Renal cortical epithelial cell (primary cell): ENCODE measurements around the gene KRT4. TPM values are rescaled to one million over a fixed set of nuclear protein-coding genes. Genes with fewer than 3 reads are reported as not detected.
"Not testable (repeated sequence)": the region's sequence is repeated elsewhere in the genome, so short reads cannot be mapped to it uniquely, and the experiment has no call there.

Experiments
- DNase-seq: peaks from one replicate; pipeline ENCODE4 v3.0.0-alpha.2; 2011; ENCODE audit warnings: low read depth
- total RNA-seq: library from RNA; depleted of rRNA; stranded (reverse); fragments of >200 nt; gene quantifications from 2 replicates; pipeline ENCODE4 v1.2.3, GENCODE V29; 2014

Gene KRT4
- not detected in 2 replicates for total RNA-seq

GRCh38 chr12:52813885-52814709, at the start of gene KRT4:
Gene KRT4, minus strand, starts transcription at chr12:52814116. Its CDS starts 58 bp downstream, at chr12:52814058.
- no peak for DNase-seq

DNA sequence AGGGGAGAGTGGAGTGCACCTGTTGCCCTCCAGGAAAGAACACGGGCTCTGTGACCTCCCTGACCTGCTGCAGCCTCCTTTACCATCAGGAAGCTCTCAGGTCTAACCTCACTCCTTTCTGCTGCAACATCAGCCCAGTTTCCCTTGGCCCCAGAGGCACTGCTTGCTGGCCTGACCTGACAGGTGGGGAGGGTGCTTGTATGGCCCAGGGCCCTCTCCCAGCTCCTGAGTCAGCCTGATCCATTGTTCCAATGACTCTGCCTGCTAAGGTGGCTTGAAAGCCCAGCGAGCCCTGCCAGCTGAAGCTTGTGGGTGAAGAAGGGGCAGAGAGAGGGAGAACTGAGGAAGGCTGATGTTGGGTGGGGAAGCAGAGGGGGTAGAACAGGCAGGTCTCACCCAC, 48.1 kb upstream of the KRT4 start:
- no peak for DNase-seq

GRCh38 chr12:52861511-52861910, 47.6 kb upstream of the KRT4 start:
- DNase-seq = no peak

DNA sequence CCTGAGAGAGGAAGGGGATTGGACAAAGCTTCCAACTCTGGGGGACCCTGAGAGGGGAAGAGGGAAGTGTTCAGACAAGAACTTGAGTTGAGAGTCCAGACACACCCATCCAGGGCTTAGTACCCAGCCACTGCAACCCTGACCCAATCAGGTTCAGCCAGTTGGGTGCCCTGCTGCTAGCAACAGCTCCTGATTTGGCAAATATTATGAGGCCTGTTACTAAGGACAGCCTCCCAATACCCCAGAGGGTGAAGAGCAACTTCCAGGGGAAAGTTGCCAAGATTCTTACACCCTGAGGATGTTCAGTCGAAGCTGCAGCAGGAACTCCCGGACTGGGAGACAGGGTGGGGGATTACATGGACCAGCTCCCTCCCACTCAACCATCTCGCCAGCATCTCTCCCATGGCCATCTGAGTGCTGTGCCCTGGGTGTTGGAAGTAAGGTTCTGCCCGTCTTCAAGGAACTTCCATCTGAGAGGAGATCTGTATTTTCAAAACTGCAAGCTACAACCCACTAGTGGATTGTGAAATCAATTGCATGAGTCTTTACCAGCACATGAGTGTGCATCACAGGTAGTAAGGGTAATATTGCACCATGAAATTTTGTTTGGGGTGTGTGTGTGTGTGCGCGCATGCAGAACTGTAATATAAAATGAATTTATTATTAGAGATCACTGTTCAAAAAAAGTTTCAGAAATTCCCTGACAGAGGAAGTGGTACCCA, 46.3 kb upstream of the KRT4 start:
- peak; percentile 71 for DNase-seq

DNA sequence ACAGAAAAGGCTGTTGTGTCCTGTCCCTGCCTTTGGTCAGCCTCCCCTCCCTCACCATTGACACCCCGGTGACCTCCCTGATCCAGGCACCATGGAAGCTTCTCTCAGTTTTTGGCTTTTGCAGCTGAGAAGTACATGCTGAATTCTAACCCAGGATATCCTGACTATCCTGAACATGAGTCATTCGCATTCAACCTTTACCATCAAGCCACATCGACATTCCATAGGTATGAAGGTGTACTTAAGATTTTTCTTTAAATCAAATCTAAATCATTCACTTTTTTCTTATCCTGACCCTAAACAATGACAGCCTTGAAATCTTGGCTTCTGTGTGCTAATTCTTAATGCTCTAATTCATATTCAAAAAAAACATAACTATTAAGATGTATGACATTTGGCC, 43.6 kb upstream of the KRT4 start:
- no peak for DNase-seq

GRCh38 chr12:52856787-52857186, 42.9 kb upstream of the KRT4 start:
- no peak for DNase-seq

DNA sequence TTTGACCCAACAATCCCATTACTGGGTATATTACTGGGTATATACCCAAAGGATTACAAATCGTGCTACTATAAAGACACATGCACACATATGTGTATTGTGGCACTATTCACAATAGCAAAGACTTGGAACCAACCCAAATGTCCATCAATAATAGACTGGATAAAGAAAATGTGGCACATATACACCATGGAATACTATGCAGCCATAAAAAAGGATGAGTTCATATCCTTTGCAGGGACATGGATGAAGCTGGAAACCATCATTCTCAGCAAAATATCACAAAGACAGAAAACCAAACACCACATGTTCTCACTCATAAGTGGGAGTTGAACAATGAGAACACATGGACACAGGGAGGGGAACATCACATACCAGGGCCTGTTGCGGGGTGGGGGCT, 42.2 kb upstream of the KRT4 start:
- not testable (repeated sequence) for DNase-seq

DNA sequence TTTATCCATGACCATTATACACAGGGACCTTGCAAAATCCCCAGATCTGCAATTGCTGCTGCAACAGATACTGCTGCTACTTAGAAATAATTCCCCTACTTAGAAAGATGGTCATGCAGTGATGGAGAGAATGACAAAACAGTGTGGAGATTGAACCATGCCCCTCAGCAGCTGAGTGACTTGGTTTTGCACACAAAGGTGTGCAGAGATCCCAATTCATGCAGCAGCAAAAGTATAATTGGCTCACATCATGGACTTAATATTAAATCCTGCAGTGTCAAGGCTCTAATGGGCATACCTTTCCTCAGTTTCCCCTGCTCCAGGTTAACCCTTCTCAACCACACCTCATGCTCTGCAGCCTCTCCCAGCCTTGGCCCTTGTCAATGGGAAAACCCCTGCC, 37.9 kb upstream of the KRT4 start:
- no peak for DNase-seq

DNA sequence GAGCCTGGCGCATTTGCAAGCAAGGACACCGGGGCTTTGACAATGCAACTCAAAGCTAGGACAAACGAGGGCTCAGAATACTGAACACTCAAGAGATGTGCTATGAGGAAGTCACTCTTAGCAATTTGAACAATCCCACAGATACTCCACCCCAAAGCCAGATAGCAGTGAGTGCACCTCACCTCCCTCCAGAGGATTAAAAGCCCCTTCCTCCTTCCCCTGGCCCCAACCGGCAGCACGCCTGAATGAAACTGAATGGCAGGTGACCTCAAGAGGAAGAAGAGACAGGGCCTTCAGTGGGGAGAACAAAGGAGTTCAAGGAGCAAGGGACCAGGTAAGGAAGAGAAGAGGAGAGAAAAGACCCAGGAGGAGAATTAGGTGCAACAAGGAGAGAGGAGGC, 36.8 kb upstream of the KRT4 start:
- no peak for DNase-seq

DNA sequence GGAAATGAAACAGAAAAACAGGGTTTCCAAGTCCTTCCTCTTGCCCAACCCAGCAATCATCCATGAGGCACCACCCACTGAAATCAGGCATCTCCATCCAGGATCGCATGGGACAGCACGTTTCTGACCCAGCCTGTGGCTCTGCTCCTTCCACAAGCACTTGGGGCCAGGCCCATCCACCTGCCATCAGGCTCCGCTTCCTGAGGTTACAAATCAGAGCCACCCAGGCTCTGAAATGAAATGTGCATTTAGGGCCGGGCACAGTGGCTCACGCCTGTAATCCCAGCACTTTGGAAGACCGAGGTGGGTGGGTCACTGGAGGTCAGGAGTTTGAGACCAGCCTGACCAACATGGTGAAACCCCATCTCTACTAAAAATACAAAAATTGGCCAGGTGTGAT, 35.6 kb upstream of the KRT4 start:
- DNase-seq = no peak

GRCh38 chr12:52848661-52849255, 34.8 kb upstream of the KRT4 start, which contains the start of gene KRT78:
Gene KRT78, minus strand, starts transcription at chr12:52848994. Its CDS starts 64 bp downstream, at chr12:52848930.
- DNase-seq = no peak

GRCh38 chr12:52847335-52848102, 33.6 kb upstream of the KRT4 start:
- peak; percentile 50 for DNase-seq

GRCh38 chr12:52846356-52846970, 32.5 kb upstream of the KRT4 start:
- no peak for DNase-seq

- no peak for DNase-seq
Measured at GRCh38 chr12:52845946-52846345, 32.0 kb upstream of the KRT4 start.

DNA sequence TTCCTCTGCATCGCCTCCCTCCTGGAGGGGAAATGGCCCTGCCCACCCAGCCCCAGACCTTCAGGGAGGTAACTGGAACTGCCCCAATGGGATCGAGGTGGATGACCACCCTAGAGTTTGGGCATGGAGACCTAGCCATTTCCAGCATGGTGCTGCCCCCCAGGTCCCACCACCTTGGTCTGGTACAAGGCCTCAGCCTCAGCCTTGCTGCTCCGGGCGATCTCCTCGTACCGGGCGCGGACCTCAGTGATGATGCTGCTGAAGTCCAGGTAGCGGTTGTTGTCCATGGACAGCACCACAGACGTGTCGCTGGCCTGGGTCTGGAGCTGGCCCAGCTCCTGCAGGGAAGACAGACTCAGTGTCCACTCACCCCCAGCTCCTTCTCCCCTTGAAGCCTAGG, 30.5 kb upstream of the KRT4 start:
- no peak for DNase-seq

DNA sequence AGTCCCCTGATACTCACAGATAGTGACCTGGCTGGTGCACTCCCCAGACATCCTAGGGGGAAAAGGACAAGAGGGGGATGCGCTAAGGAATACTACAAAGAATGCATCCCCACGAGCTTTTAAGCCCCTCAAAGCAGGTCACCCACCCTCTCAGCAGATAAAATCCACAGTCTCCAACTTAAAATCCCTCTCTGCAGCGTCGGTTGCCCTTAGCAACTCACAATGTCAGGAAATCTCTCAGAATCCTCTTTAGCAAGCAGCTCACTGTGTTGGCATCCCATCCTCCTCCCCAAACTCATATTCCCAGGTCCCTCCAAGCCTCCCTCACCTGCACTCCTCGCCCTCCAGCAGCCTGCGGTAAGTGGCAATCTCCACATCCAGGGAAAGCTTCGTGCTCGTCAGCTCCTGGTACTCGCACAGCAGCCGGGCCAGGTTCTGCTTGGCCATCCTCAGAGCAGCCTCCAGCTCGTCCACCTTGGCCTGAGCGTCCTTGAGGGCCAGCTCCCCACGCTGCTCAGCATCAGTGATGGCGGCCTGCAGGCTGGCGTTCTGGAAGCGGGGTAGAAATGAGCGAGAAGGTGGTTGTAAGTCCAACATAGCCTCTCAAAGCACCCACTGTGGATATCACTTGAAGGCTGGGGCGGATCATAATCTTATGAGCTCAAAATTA, 25.7 kb upstream of the KRT4 start:
- no peak for DNase-seq

DNA sequence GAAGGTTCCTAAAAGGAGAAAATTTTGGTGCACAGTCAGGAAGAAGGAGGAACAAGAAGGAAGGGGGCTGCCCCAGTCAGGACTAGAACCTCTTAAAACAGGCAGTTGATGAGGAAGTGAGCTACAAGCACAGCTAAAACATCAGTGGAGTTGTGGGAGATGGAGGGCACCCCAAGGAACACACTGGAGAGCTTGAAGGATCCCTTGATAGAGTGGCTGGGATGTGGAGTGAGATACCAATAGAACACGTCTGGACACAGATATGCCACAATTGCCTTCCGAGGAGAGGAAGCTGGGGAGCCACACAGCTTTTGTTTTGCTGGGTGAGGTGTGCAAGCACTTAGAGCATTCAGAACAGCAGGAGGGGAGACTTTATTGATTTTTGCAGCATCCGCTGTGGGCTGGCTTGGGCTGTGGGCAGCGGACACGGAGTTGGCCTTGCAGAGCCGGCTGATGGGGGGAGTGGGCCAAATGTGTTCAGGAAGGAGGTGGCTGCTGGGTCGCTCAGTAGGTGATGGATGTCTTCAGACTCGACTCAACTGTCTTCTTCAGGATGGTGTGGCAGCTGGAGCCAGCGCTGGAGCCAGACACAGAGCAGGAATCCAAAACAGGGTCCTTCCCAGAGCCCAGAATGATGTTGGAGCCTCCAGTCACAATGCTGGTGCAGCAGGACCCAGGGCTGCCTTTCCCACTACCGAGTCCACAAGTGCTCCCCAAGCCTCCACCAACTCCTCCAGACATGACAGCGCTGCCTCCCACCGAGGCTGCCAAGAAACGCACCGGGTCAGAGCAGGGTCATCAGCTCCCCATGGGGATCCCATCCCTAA, 24.9 kb upstream of the KRT4 start:
- no peak for DNase-seq

- no peak for DNase-seq
Measured at GRCh38 chr12:52837781-52838608, 24.1 kb upstream of the KRT4 start.

DNA sequence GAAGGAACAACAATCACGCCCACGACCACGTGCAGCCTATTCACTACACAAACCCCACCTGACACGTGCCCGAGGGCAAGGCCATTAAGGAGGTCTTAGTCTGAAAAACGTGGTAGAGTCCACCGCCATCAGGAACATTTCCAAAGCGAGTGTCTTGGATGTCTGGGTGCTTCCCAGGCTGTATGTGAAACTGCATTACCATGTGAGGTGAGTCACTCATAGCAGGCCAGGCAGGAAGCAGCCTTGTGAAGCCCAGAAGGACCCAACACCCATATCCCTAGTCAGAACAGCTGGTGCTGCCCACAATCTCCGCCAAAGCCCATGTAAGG, 23.5 kb upstream of the KRT4 start:
- DNase-seq = peak; percentile 67
